GM21576 (cell line): Measurements from ENCODE around the gene CHPF2.

Source experiments
- ATAC-seq: cut with Tn5 transposase; IDR thresholded peaks from one replicate; pipeline ENCODE4 v1.9.1; 2021; ENCODE audit warnings: mild to moderate bottlenecking, moderate library complexity; ENCODE audit not compliant: unreplicated experiment

The CHPF2 gene

GRCh38 chr7:151260471-151260870 lies 28.2 kb downstream of the CHPF2 start:
- no peak for ATAC-seq

- ATAC-seq, result no peak
These were observed 28.6 kb downstream of the CHPF2 start for GRCh38 chr7:151260883-151261282.

GRCh38 chr7:151261529-151261928 lies 29.2 kb downstream of the CHPF2 start:
- ATAC-seq, result no peak

GRCh38 chr7:151264615-151265014 lies 32.3 kb downstream of the CHPF2 start:
- no peak for ATAC-seq

GRCh38 chr7:151265351-151265931 lies 33.2 kb downstream of the CHPF2 start:
- no peak for ATAC-seq

GRCh38 chr7:151269511-151269910 lies 37.2 kb downstream of the CHPF2 start:
- ATAC-seq, result no peak

- no peak for ATAC-seq
These were observed 39.5 kb downstream of the CHPF2 start for GRCh38 chr7:151271699-151272355.

- ATAC-seq, result no peak
These were observed 40.1 kb downstream of the CHPF2 start for GRCh38 chr7:151272405-151272804.

- no peak for ATAC-seq
These were observed 40.6 kb downstream of the CHPF2 start for GRCh38 chr7:151272877-151273276.

- no peak for ATAC-seq
These were observed 41.5 kb downstream of the CHPF2 start for GRCh38 chr7:151273651-151274390.

- ATAC-seq, result no peak
These were observed 42.1 kb downstream of the CHPF2 start for GRCh38 chr7:151274396-151274795.

- ATAC-seq, result no peak
These were observed 42.9 kb downstream of the CHPF2 start for GRCh38 chr7:151274936-151275812.

- no peak for ATAC-seq
These were observed 43.7 kb downstream of the CHPF2 start for GRCh38 chr7:151275813-151276577.

GRCh38 chr7:151276666-151277590 lies 44.6 kb downstream of the CHPF2 start:
- no peak for ATAC-seq

- ATAC-seq, result no peak
These were observed 45.3 kb downstream of the CHPF2 start for GRCh38 chr7:151277631-151278030.

GRCh38 chr7:151278949-151279348 lies 46.7 kb downstream of the CHPF2 start:
- ATAC-seq, result no peak

- no peak for ATAC-seq
These were observed 47.6 kb downstream of the CHPF2 start for GRCh38 chr7:151279868-151280267.

GRCh38 chr7:151280388-151281019 lies 48.2 kb downstream of the CHPF2 start:
- no peak for ATAC-seq

GRCh38 chr7:151281686-151282085 lies 49.4 kb downstream of the CHPF2 start:
- ATAC-seq, result no peak
